HepG2 (cell line): ENCODE measurements around the gene ST6GALNAC4. TPM values are rescaled to one million over a fixed set of nuclear protein-coding genes. Genes with fewer than 3 reads are reported as not detected.

Experiments used
- CENPT ChIP-seq: sonication (generic); formaldehyde crosslinking; IDR thresholded peaks from 2 replicates; pipeline ENCODE4 v1.8.0; 2022; ENCODE audit warnings: low read depth, mild to moderate bottlenecking, moderate library complexity, missing genetic modification reagents
- GFI1 ChIP-seq: sonication (generic); formaldehyde crosslinking; IDR thresholded peaks from 2 replicates; pipeline ENCODE4 v1.5.0; 2020; ENCODE audit warnings: missing genetic modification reagents, mild to moderate bottlenecking, borderline replicate concordance
- HES4 ChIP-seq: sonication (generic); formaldehyde crosslinking; IDR thresholded peaks from 2 replicates; pipeline ENCODE4 v1.9.0; 2021; ENCODE audit warnings: mild to moderate bottlenecking, missing genetic modification reagents, borderline replicate concordance
- MED13 ChIP-seq: sonication (generic); formaldehyde crosslinking; IDR thresholded peaks from 2 replicates; pipeline ENCODE4 v1.5.0; 2020; ENCODE audit warnings: missing genetic modification reagents
- NFYC ChIP-seq: IDR thresholded peaks from 2 replicates; pipeline ENCODE4 v1.6.1; 2016; ENCODE audit warnings: missing genetic modification reagents, missing compliant biosample characterization
- SRSF9 ChIP-seq: fragments of 200-400 bp; formaldehyde crosslinking; IDR thresholded peaks from 2 replicates; pipeline ENCODE4 v1.6.1; 2018; ENCODE audit warnings: borderline replicate concordance, mild to moderate bottlenecking, low read depth, low read length; ENCODE audit not compliant: insufficient read depth, poor library complexity, severe bottlenecking
- ZFP36L1 ChIP-seq: sonication (generic); formaldehyde crosslinking; IDR thresholded peaks from 2 replicates; pipeline ENCODE4 v1.8.0; 2022; ENCODE audit warnings: mild to moderate bottlenecking, missing genetic modification reagents, moderate library complexity
- ZFP37 ChIP-seq: sonication (generic); formaldehyde crosslinking; IDR thresholded peaks from 2 replicates; pipeline ENCODE4 v1.4.0; 2020; ENCODE audit warnings: missing genetic modification reagents, borderline replicate concordance
- ZNF333 ChIP-seq: sonication (generic); formaldehyde crosslinking; IDR thresholded peaks from 2 replicates; pipeline ENCODE4 v1.4.0; 2020; ENCODE audit warnings: mild to moderate bottlenecking, missing genetic modification reagents, borderline replicate concordance
- ZNF557 ChIP-seq: sonication (generic); formaldehyde crosslinking; IDR thresholded peaks from 2 replicates; pipeline ENCODE4 v1.4.0; 2020; ENCODE audit warnings: missing genetic modification reagents
- ZNF790 ChIP-seq: sonication (generic); formaldehyde crosslinking; IDR thresholded peaks from 2 replicates; pipeline ENCODE4 v1.8.0; 2022; ENCODE audit warnings: missing genetic modification reagents, mild to moderate bottlenecking, borderline replicate concordance
- polyA plus RNA-seq, 8 experiments: library from polyadenylated mRNA; depleted of rRNA in 3 of 8; stranded (reverse) in 7 of 8; unstranded in 1 of 8; fragments of >200 nt; fragmentation: Illumina TruSeq in 4 of 8; extraction: Trizol in 4 of 8; gene quantifications; 2 replicates each; pipeline versions ENCODE4 v1.2.1 to v1.2.3, GENCODE V29; 2011 to 2016; ENCODE audit warnings: low read depth in 4 of 8, missing spikeins in 1 of 8, mixed read lengths in 1 of 8; ENCODE audit not compliant: insufficient read depth in 1 of 8
- total RNA-seq, 5 experiments: library from RNA; depleted of rRNA; stranded (reverse); fragments of >200 nt; fragmentation: Illumina TruSeq; extraction: Trizol; gene quantifications; 2 replicates each; pipeline ENCODE4 v1.2.3, GENCODE V29; 2016; ENCODE audit warnings: low read depth in 1 of 5
- TF ChIP-seq, protein P1 (sequence below): sonication (generic); formaldehyde crosslinking; IDR thresholded peaks from 2 replicates; pipeline ENCODE4 v1.4.0; 2020; ENCODE audit warnings: missing genetic modification reagents
- TF ChIP-seq, protein P2 (sequence below), 2 experiments: sonication (generic) in 1 of 2; formaldehyde crosslinking in 1 of 2; IDR thresholded peaks; 2 replicates each; pipeline versions ENCODE4 v1.4.0 to v1.6.1; 2016 to 2020; ENCODE audit warnings: borderline replicate concordance in 1 of 2, low read depth in 1 of 2, mild to moderate bottlenecking in 1 of 2, missing genetic modification reagents in 1 of 2
- TF ChIP-seq, protein P3 (sequence below): sonication (generic); formaldehyde crosslinking; IDR thresholded peaks from 2 replicates; pipeline ENCODE4 v1.4.0; 2020; ENCODE audit warnings: missing genetic modification reagents

Gene ST6GALNAC4
- total and polyA plus RNA-seq, 2 of the 13 experiments (the other 11 are each of a cell fraction or from before 2014, with no cell fraction given) = 18.8 to 27.7 TPM

DNA sequence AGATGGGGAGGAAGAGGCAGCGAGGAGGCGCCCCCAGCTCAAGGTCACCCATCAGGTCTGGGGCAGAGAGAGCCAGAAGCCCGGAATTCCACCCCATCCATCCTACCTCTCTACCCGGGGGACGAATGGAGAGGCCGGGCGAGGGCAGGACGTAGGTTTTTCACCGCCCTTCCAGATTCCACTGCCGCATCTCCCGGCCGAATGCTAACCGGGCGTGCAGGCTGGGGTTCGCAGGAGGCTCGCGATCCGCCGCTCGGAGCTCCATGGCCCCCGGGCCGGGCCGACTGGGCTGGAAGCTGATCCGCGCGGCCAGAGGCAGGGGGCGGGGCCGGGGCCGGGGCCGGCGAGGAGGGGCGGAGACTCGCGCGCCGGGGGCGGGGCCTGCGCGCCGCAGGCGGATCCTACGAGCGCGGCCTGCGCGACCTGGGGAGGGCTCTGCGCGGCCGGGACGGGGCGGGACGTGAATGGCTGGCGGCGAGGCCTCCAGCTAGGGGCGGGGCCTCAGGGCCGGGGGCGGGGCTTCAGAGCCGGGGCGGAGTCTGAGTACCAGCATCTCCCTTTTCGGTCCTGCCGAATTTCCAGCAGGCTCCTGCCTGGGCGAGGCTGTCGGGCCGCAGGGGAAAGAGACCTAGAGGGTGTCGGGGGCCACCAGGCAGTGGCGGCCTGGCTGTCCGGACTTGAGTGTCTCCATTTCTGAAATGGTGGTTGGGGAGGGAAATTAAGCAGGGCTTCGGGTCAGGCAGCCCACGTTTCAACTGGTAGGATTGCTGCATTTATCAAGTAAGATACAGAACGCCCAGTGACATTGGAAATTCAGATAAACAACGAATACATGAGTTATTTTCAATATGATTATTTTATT, at the start of gene ST6GALNAC4 (continued):
- TF ChIP-seq, protein P1, sequence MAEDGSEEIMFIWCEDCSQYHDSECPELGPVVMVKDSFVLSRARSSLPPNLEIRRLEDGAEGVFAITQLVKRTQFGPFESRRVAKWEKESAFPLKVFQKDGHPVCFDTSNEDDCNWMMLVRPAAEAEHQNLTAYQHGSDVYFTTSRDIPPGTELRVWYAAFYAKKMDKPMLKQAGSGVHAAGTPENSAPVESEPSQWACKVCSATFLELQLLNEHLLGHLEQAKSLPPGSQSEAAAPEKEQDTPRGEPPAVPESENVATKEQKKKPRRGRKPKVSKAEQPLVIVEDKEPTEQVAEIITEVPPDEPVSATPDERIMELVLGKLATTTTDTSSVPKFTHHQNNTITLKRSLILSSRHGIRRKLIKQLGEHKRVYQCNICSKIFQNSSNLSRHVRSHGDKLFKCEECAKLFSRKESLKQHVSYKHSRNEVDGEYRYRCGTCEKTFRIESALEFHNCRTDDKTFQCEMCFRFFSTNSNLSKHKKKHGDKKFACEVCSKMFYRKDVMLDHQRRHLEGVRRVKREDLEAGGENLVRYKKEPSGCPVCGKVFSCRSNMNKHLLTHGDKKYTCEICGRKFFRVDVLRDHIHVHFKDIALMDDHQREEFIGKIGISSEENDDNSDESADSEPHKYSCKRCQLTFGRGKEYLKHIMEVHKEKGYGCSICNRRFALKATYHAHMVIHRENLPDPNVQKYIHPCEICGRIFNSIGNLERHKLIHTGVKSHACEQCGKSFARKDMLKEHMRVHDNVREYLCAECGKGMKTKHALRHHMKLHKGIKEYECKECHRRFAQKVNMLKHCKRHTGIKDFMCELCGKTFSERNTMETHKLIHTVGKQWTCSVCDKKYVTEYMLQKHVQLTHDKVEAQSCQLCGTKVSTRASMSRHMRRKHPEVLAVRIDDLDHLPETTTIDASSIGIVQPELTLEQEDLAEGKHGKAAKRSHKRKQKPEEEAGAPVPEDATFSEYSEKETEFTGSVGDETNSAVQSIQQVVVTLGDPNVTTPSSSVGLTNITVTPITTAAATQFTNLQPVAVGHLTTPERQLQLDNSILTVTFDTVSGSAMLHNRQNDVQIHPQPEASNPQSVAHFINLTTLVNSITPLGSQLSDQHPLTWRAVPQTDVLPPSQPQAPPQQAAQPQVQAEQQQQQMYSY (CRISPR knock-in tag) = 0 out of 2 replicates have a peak, but pooled peaks have one; percentile 31
- TF ChIP-seq, protein P2, sequence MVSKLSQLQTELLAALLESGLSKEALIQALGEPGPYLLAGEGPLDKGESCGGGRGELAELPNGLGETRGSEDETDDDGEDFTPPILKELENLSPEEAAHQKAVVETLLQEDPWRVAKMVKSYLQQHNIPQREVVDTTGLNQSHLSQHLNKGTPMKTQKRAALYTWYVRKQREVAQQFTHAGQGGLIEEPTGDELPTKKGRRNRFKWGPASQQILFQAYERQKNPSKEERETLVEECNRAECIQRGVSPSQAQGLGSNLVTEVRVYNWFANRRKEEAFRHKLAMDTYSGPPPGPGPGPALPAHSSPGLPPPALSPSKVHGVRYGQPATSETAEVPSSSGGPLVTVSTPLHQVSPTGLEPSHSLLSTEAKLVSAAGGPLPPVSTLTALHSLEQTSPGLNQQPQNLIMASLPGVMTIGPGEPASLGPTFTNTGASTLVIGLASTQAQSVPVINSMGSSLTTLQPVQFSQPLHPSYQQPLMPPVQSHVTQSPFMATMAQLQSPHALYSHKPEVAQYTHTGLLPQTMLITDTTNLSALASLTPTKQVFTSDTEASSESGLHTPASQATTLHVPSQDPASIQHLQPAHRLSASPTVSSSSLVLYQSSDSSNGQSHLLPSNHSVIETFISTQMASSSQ (IDR thresholded peaks at IDR 0.05; ENCODE audit: low read depth) = no peak
- TF ChIP-seq, protein P2 (CRISPR knock-in tag; IDR thresholded peaks at IDR 0.05; ENCODE audit: borderline replicate concordance) = no peak
- TF ChIP-seq MED13 (no peak), ZNF557 (CRISPR knock-in tag) (no peak), NFYC (CRISPR knock-in tag) (no peak), GFI1 (CRISPR knock-in tag) (no peak), ZNF790 (CRISPR knock-in tag) (no peak), SRSF9 (no peak), ZNF333 (CRISPR knock-in tag) (no peak), CENPT (CRISPR knock-in tag) (no peak), ZFP36L1 (no peak), ZFP37 (no peak), HES4 (0 out of 2 replicates have a peak, but pooled peaks have one; percentile 45)
- TF ChIP-seq, protein P3, sequence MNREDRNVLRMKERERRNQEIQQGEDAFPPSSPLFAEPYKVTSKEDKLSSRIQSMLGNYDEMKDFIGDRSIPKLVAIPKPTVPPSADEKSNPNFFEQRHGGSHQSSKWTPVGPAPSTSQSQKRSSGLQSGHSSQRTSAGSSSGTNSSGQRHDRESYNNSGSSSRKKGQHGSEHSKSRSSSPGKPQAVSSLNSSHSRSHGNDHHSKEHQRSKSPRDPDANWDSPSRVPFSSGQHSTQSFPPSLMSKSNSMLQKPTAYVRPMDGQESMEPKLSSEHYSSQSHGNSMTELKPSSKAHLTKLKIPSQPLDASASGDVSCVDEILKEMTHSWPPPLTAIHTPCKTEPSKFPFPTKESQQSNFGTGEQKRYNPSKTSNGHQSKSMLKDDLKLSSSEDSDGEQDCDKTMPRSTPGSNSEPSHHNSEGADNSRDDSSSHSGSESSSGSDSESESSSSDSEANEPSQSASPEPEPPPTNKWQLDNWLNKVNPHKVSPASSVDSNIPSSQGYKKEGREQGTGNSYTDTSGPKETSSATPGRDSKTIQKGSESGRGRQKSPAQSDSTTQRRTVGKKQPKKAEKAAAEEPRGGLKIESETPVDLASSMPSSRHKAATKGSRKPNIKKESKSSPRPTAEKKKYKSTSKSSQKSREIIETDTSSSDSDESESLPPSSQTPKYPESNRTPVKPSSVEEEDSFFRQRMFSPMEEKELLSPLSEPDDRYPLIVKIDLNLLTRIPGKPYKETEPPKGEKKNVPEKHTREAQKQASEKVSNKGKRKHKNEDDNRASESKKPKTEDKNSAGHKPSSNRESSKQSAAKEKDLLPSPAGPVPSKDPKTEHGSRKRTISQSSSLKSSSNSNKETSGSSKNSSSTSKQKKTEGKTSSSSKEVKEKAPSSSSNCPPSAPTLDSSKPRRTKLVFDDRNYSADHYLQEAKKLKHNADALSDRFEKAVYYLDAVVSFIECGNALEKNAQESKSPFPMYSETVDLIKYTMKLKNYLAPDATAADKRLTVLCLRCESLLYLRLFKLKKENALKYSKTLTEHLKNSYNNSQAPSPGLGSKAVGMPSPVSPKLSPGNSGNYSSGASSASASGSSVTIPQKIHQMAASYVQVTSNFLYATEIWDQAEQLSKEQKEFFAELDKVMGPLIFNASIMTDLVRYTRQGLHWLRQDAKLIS (CRISPR knock-in tag) = no peak
